HepG2 (cell line): Measurements from ENCODE around the gene IRF6. TPM values are rescaled to one million over a fixed set of nuclear protein-coding genes. Genes with fewer than 3 reads are reported as not detected.

Source experiments
- BHLHE40 ChIP-seq: IDR thresholded peaks from 2 replicates; pipeline ENCODE4 v1.6.1; 2011; ENCODE audit warnings: low read length, improper control_type of control experiment
- BRCA1 ChIP-seq: sonication (generic); formaldehyde crosslinking; IDR thresholded peaks from 2 replicates; pipeline ENCODE4 v1.4.0; 2020; ENCODE audit warnings: missing genetic modification reagents
- BRF2 ChIP-seq: sonication (generic); formaldehyde crosslinking; IDR thresholded peaks from 2 replicates; pipeline ENCODE4 v1.8.1; 2022; ENCODE audit warnings: mild to moderate bottlenecking, missing genetic modification reagents
- ELK4 ChIP-seq: sonication (generic); formaldehyde crosslinking; IDR thresholded peaks from 2 replicates; pipeline ENCODE4 v1.9.0; 2021; ENCODE audit warnings: missing genetic modification reagents, borderline replicate concordance
- FLYWCH1 ChIP-seq: sonication (generic); formaldehyde crosslinking; IDR thresholded peaks from 2 replicates; pipeline ENCODE4 v1.8.1; 2023; ENCODE audit warnings: mild to moderate bottlenecking, missing genetic modification reagents
- FOXA1 ChIP-seq, 2 experiments: fragments of 450-650 bp in 1 of 2; sonication (generic) in 1 of 2; formaldehyde crosslinking in 1 of 2; IDR thresholded peaks; 2 replicates each; pipeline versions ENCODE4 v1.4.0 to v1.6.1; 2016 to 2020; ENCODE audit warnings: missing genetic modification reagents in 1 of 2
- HMGXB3 ChIP-seq: sonication (generic); formaldehyde crosslinking; IDR thresholded peaks from 2 replicates; pipeline ENCODE4 v1.4.0; 2020; ENCODE audit warnings: missing genetic modification reagents, borderline replicate concordance
- HNRNPUL1 ChIP-seq: fragments of 200-400 bp; formaldehyde crosslinking; IDR thresholded peaks from 2 replicates; pipeline ENCODE4 v1.6.1; 2017; ENCODE audit warnings: low read depth, mild to moderate bottlenecking, low read length, moderate library complexity
- IRF2 ChIP-seq: IDR thresholded peaks from 2 replicates; pipeline ENCODE4 v1.6.1; 2018; ENCODE audit warnings: missing genetic modification reagents, missing compliant biosample characterization
- MAFF ChIP-seq: IDR thresholded peaks from 2 replicates; pipeline ENCODE4 v1.6.1; 2011; ENCODE audit warnings: low read depth, low read length, improper control_type of control experiment
- MTA1 ChIP-seq: sonication (generic); formaldehyde crosslinking; IDR thresholded peaks from 2 replicates; pipeline ENCODE4 v1.4.0; 2020; ENCODE audit warnings: missing genetic modification reagents, mild to moderate bottlenecking, borderline replicate concordance
- MTF1 ChIP-seq: sonication (generic); formaldehyde crosslinking; IDR thresholded peaks from 2 replicates; pipeline ENCODE4 v1.5.0; 2020; ENCODE audit warnings: missing genetic modification reagents
- NCOA5 ChIP-seq: sonication (generic); formaldehyde crosslinking; IDR thresholded peaks from 2 replicates; pipeline ENCODE4 v1.4.0; 2020; ENCODE audit warnings: missing genetic modification reagents
- RCOR2 ChIP-seq: IDR thresholded peaks from 2 replicates; pipeline ENCODE4 v1.6.1; 2016; ENCODE audit warnings: missing biosample characterization, missing genetic modification reagents
- SCMH1 ChIP-seq: sonication (generic); formaldehyde crosslinking; IDR thresholded peaks from 2 replicates; pipeline ENCODE4 v1.9.0; 2021; ENCODE audit warnings: missing genetic modification reagents, mild to moderate bottlenecking, borderline replicate concordance
- SP1 ChIP-seq, 2 experiments: fragments of 450-650 bp in 1 of 2; sonication (generic) in 1 of 2; formaldehyde crosslinking in 1 of 2; IDR thresholded peaks; 2 replicates each; pipeline versions ENCODE4 v1.4.0 to v1.6.1; 2016 to 2020; ENCODE audit warnings: missing genetic modification reagents in 1 of 2
- TFE3 ChIP-seq: IDR thresholded peaks from 2 replicates; pipeline ENCODE4 v1.6.1; 2016
- WIZ ChIP-seq: sonication (generic); formaldehyde crosslinking; IDR thresholded peaks from 2 replicates; pipeline ENCODE4 v1.5.1; 2020; ENCODE audit warnings: mild to moderate bottlenecking, missing genetic modification reagents
- ZFP36L2 ChIP-seq: sonication (generic); formaldehyde crosslinking; IDR thresholded peaks from 2 replicates; pipeline ENCODE4 v1.4.0; 2020; ENCODE audit warnings: missing genetic modification reagents
- ZNF460 ChIP-seq: sonication (generic); formaldehyde crosslinking; IDR thresholded peaks from 2 replicates; pipeline ENCODE4 v1.5.1; 2020; ENCODE audit warnings: missing genetic modification reagents, mild to moderate bottlenecking, borderline replicate concordance
- ZNF850 ChIP-seq: sonication (generic); formaldehyde crosslinking; conservative IDR thresholded peaks from 2 replicates; pipeline ENCODE4 v1.9.0; 2021; ENCODE audit warnings: mild to moderate bottlenecking, missing genetic modification reagents
- ZNF891 ChIP-seq: sonication (generic); formaldehyde crosslinking; IDR thresholded peaks from 2 replicates; pipeline ENCODE4 v1.5.0; 2020; ENCODE audit warnings: mild to moderate bottlenecking, missing genetic modification reagents
- polyA plus RNA-seq, 8 experiments: library from polyadenylated mRNA; depleted of rRNA in 3 of 8; stranded (reverse) in 7 of 8; unstranded in 1 of 8; fragments of >200 nt; fragmentation: Illumina TruSeq in 4 of 8; extraction: Trizol in 4 of 8; gene quantifications; 2 replicates each; pipeline versions ENCODE4 v1.2.1 to v1.2.3, GENCODE V29; 2011 to 2016; ENCODE audit warnings: low read depth in 4 of 8, missing spikeins in 1 of 8, mixed read lengths in 1 of 8; ENCODE audit not compliant: insufficient read depth in 1 of 8
- total RNA-seq, 5 experiments: library from RNA; depleted of rRNA; stranded (reverse); fragments of >200 nt; fragmentation: Illumina TruSeq; extraction: Trizol; gene quantifications; 2 replicates each; pipeline ENCODE4 v1.2.3, GENCODE V29; 2016; ENCODE audit warnings: low read depth in 1 of 5

Gene IRF6
- total and polyA plus RNA-seq, 2 of the 13 experiments (the other 11 are each of a cell fraction or from before 2014, with no cell fraction given), result 0.02 TPM; not detected in 1

GRCh38 chr1:209784265-209785169 lies 21.4 kb downstream of the IRF6 start, which contains the start of gene C1orf74 (continued):
- TF ChIP-seq HMGXB3 (no peak), BRF2 (CRISPR knock-in tag) (no peak; the same call in 1 of the 2 replicates), TFE3 (CRISPR knock-in tag) (no peak), MTF1 (no peak), BRCA1 (CRISPR knock-in tag) (no peak), ELK4 (CRISPR knock-in tag) (no peak), MTA1 (CRISPR knock-in tag) (no peak), HNRNPUL1 (no peak), ZNF850 (CRISPR knock-in tag) (no peak), WIZ (CRISPR knock-in tag) (peak; percentile 95), FOXA1 (IDR thresholded peaks at IDR 0.05) (no peak), FOXA1 (CRISPR knock-in tag; IDR thresholded peaks at IDR 0.05) (no peak), IRF2 (CRISPR knock-in tag) (peak; percentile 37; the same call in 1 of the 2 replicates), MAFF (no peak), ZNF460 (CRISPR knock-in tag) (no peak), NCOA5 (CRISPR knock-in tag) (no peak), RCOR2 (CRISPR knock-in tag) (no peak), ZNF891 (no peak), ZFP36L2 (CRISPR knock-in tag) (no peak), SP1 (IDR thresholded peaks at IDR 0.05) (no peak), SP1 (CRISPR knock-in tag; IDR thresholded peaks at IDR 0.05) (peak; percentile 63), SCMH1 (CRISPR knock-in tag) (no peak), BHLHE40 (no peak), FLYWCH1 (CRISPR knock-in tag) (no peak)
